Vagina (tissue), 2 donors: ENCODE data around the gene CRYM. TPM values are rescaled to one million over a fixed set of nuclear protein-coding genes. Genes with fewer than 3 reads are reported as not detected.

ENCODE experiments used
- DNase-seq, 2 donors: peaks; one replicate each; pipeline ENCODE4 v3.0.0-alpha.2; 2017; ENCODE audit errors: extremely low spot score in 2 of 2
- H3K27ac ChIP-seq: fragments of 200-600 bp; sonication (generic); one replicate; pipeline ENCODE4 v1.5.1; 2019
- H3K27me3 ChIP-seq: fragments of 200-600 bp; sonication (generic); one replicate; pipeline ENCODE4 v1.5.1; 2019
- H3K36me3 ChIP-seq, 2 donors: fragments of 200-600 bp; sonication (generic); one replicate each; pipeline ENCODE4 v1.5.1; 2017 to 2019
- H3K4me1 ChIP-seq: fragments of 200-600 bp; sonication (generic); one replicate; pipeline ENCODE4 v1.5.1; 2019
- H3K4me3 ChIP-seq, 2 donors: fragments of 200-600 bp; sonication (generic); 1 replicate in 1 of 2; 2 replicates in 1 of 2; pipeline ENCODE4 v1.5.1; 2016 to 2019
- H3K9me3 ChIP-seq: fragments of 200-600 bp; sonication (generic); one replicate; pipeline ENCODE4 v1.5.1; 2019
- CTCF ChIP-seq, 3 experiments: fragments of 450-650 bp in 2 of 3; fragments of 200-600 bp in 1 of 3; sonication (generic) in 1 of 3; IDR thresholded peaks; one replicate each; pipeline ENCODE4 v1.5.1; 2017 to 2019; ENCODE audit warnings: antibody characterized with exemption in 3 of 3, mild to moderate bottlenecking in 2 of 3, moderate library complexity in 2 of 3
- POLR2A ChIP-seq, 2 donors: fragments of 450-650 bp; IDR thresholded peaks; one replicate each; pipeline ENCODE4 v1.6.1; 2017; ENCODE audit warnings: antibody characterized with exemption in 2 of 2, mild to moderate bottlenecking in 2 of 2, moderate library complexity in 2 of 2
- POLR2AphosphoS5 ChIP-seq, 2 donors: sonication (generic); formaldehyde crosslinking; IDR thresholded peaks; one replicate each; pipeline ENCODE4 v1.9.0; 2017; ENCODE audit warnings: antibody characterized with exemption in 2 of 2, mild to moderate bottlenecking in 2 of 2, low read depth in 1 of 2; ENCODE audit not compliant: insufficient read depth in 1 of 2
- intact Hi-C: fragments of 100-400 bp; cut with DNase I; formaldehyde crosslinking; loops from one replicate; pipeline ENCODE4 v1.15.1; 2023
- total RNA-seq: library from RNA; depleted of rRNA; stranded (reverse); fragments of >200 nt; gene quantifications from one replicate; pipeline ENCODE4 v1.2.3, GENCODE V29; 2016

Gene CRYM
- total RNA-seq, 1 donor from 2014 or later = 3.9 TPM

GRCh38 chr16:21263640-21264570 is 14.2 kb downstream of the CRYM start:
- H3K27me3 ChIP-seq = no peaks in the 10 kb centered on the region
- H3K4me3 ChIP-seq = no peak overlapping the region
- TF ChIP-seq POLR2AphosphoS5 (IDR thresholded peaks at IDR 0.05; ENCODE audit: insufficient read depth in 1 of 2, low read depth in 1 of 2) (no peak), POLR2A (IDR thresholded peaks at IDR 0.05) (no peak), CTCF (IDR thresholded peaks at IDR 0.05) (no peak)
- H3K36me3 ChIP-seq = no peaks in the 10 kb centered on the region
- intact Hi-C loops = no loop called here
- DNase-seq = peak in 1 of 2 donors; percentile 91
- no peaks in the 10 kb centered on the region for H3K9me3 ChIP-seq
- H3K27ac ChIP-seq = peak overlapping the region; percentile 62
- H3K4me1 ChIP-seq = peaks cover 18% of the 10 kb centered on the region

GRCh38 chr16:21262779-21263639 is 15.1 kb downstream of the CRYM start:
- Histone ChIP-seq H3K4me3 (no peak overlapping the region), H3K4me1 (peaks cover 18% of the 10 kb centered on the region), H3K27ac (peak overlapping the region; percentile 62), H3K27me3 (no peaks in the 10 kb centered on the region), H3K36me3 (no peaks in the 10 kb centered on the region), H3K9me3 (no peaks in the 10 kb centered on the region)
- intact Hi-C loops = no loop called here
- no peak for DNase-seq
- TF ChIP-seq POLR2A (IDR thresholded peaks at IDR 0.05) = no peak
- TF ChIP-seq POLR2AphosphoS5 (IDR thresholded peaks at IDR 0.05; ENCODE audit: insufficient read depth in 1 of 2, low read depth in 1 of 2) = no peak
- no peak for TF ChIP-seq CTCF (IDR thresholded peaks at IDR 0.05)

GRCh38 chr16:21260870-21261791 is 17.0 kb downstream of the CRYM start:
- TF ChIP-seq POLR2AphosphoS5 (IDR thresholded peaks at IDR 0.05; ENCODE audit: insufficient read depth in 1 of 2, low read depth in 1 of 2) (no peak), CTCF (IDR thresholded peaks at IDR 0.05) (no peak), POLR2A (IDR thresholded peaks at IDR 0.05) (no peak)

GRCh38 chr16:21257284-21257683 is 20.8 kb downstream of the CRYM start:
- no peak for DNase-seq
- Histone ChIP-seq H3K4me3 (no peak overlapping the region), H3K9me3 (no peaks in the 10 kb centered on the region), H3K4me1 (no peaks in the 10 kb centered on the region), H3K36me3 (no peaks in the 10 kb centered on the region), H3K27ac (no peak overlapping the region), H3K27me3 (no peaks in the 10 kb centered on the region)
- no peak for TF ChIP-seq CTCF (IDR thresholded peaks at IDR 0.05)
- no peak for TF ChIP-seq POLR2AphosphoS5 (IDR thresholded peaks at IDR 0.05; ENCODE audit: insufficient read depth in 1 of 2, low read depth in 1 of 2)
- TF ChIP-seq POLR2A (IDR thresholded peaks at IDR 0.05) = no peak
- intact Hi-C loops = no loop called here

More at GRCh38 chr16:21260870-21261791, 17.0 kb downstream of the CRYM start:
- no peak overlapping the region for H3K27ac ChIP-seq
- no peaks in the 10 kb centered on the region for H3K27me3 ChIP-seq
- intact Hi-C loops = no loop called here
- H3K36me3 ChIP-seq = no peaks in the 10 kb centered on the region
- peaks cover 18% of the 10 kb centered on the region for H3K4me1 ChIP-seq
- no peak for DNase-seq
- no peaks in the 10 kb centered on the region for H3K9me3 ChIP-seq
- no peak overlapping the region for H3K4me3 ChIP-seq
